DOHH2 (cell line): ENCODE results near the gene CRNKL1.

Source experiments
- H3F3A ChIP-seq: fragments of 200-600 bp; sonication (generic), shearing (Covaris generic); 2 replicates; pipeline ENCODE4 v1.6.0; 2016; ENCODE audit warnings: antibody characterized with exemption, mild to moderate bottlenecking; ENCODE audit not compliant: control insufficient read depth, insufficient read depth
- H3K27ac ChIP-seq: fragments of 200-600 bp; sonication (generic); 2 replicates; pipeline ENCODE4 v1.5.1; 2014; ENCODE audit warnings: low read depth, mild to moderate bottlenecking, low read length, moderate library complexity
- H3K27me3 ChIP-seq: fragments of 200-600 bp; sonication (generic); 2 replicates; pipeline ENCODE4 v1.6.1; 2014; ENCODE audit warnings: mild to moderate bottlenecking, low read length, mixed read lengths; ENCODE audit not compliant: control insufficient read depth
- H3K36me3 ChIP-seq: fragments of 200-600 bp; sonication (generic); 2 replicates; pipeline ENCODE4 v1.6.1; 2014; ENCODE audit warnings: mild to moderate bottlenecking, low read length, moderate library complexity, mixed read lengths; ENCODE audit not compliant: control insufficient read depth
- H3K4me1 ChIP-seq: fragments of 200-600 bp; sonication (generic); 2 replicates; pipeline ENCODE4 v1.6.1; 2014; ENCODE audit warnings: mild to moderate bottlenecking, low read length, mixed read lengths; ENCODE audit not compliant: control insufficient read depth
- H3K4me2 ChIP-seq: fragments of 200-600 bp; sonication (generic); 2 replicates; pipeline ENCODE4 v1.6.0; 2014; ENCODE audit warnings: mild to moderate bottlenecking, low read length, moderate library complexity
- H3K4me3 ChIP-seq: fragments of 200-600 bp; sonication (generic); 2 replicates; pipeline ENCODE4 v1.5.1; 2014; ENCODE audit warnings: mild to moderate bottlenecking, low read length, mixed read lengths
- H3K79me2 ChIP-seq: fragments of 200-600 bp; sonication (generic); 2 replicates; pipeline ENCODE4 v1.6.1; 2014; ENCODE audit warnings: mild to moderate bottlenecking, low read length, mixed read lengths; ENCODE audit not compliant: control insufficient read depth
- H3K9me2 ChIP-seq: fragments of 200-600 bp; sonication (generic); replicated peaks from 2 replicates; pipeline ENCODE4 v1.6.1; 2014; ENCODE audit warnings: mild to moderate bottlenecking, low read length, mixed read lengths; ENCODE audit not compliant: control insufficient read depth
- H3K9me3 ChIP-seq: fragments of 200-600 bp; sonication (generic); 2 replicates; pipeline ENCODE4 v1.6.1; 2014; ENCODE audit warnings: antibody characterized with exemption, low read length, mixed read lengths; ENCODE audit not compliant: control insufficient read depth, insufficient read depth
- H4K20me1 ChIP-seq: fragments of 200-600 bp; sonication (generic); 2 replicates; pipeline ENCODE4 v1.6.0; 2014; ENCODE audit warnings: low read depth, mild to moderate bottlenecking, antibody characterized with exemption, low read length, moderate library complexity; ENCODE audit not compliant: control insufficient read depth, insufficient read depth
- CTCF ChIP-seq: fragments of 200-600 bp; sonication (generic); IDR thresholded peaks from one replicate; pipeline ENCODE4 v1.5.1; 2014; ENCODE audit warnings: antibody characterized with exemption, mild to moderate bottlenecking, low read depth, low read length; ENCODE audit not compliant: poor library complexity, severe bottlenecking
- EZH2phosphoT487 ChIP-seq: fragments of 200-600 bp; sonication (generic); IDR thresholded peaks from 2 replicates; pipeline ENCODE4 v1.6.1; 2017; ENCODE audit warnings: borderline replicate concordance, mild to moderate bottlenecking, antibody characterized with exemption, low read length, moderate library complexity, mixed read lengths

The CRNKL1 gene

GRCh38 chr20:20022498-20022897 is 29.8 kb downstream of the CRNKL1 start:
- peaks cover 99% of the 10 kb centered on the region for H3K79me2 ChIP-seq

GRCh38 chr20:20021835-20022234 is 30.4 kb downstream of the CRNKL1 start:
- Histone ChIP-seq H3K4me1 (peaks cover 26% of the 10 kb centered on the region), H4K20me1 (peaks cover 12% of the 10 kb centered on the region; the same call in 1 of the 2 replicates), H3K4me2 (no peak overlapping the region), H3F3A (no peaks in the 10 kb centered on the region; the same call in 1 of the 2 replicates), H3K36me3 (peaks cover 86% of the 10 kb centered on the region), H3K27ac (no peak overlapping the region), H3K4me3 (no peak overlapping the region), H3K79me2 (peaks cover 98% of the 10 kb centered on the region), H3K9me3 (no peaks in the 10 kb centered on the region), H3K27me3 (no peaks in the 10 kb centered on the region), H3K9me2 (no peaks in the 10 kb centered on the region)
- TF ChIP-seq EZH2phosphoT487 (no peak), CTCF (no peak)

More at GRCh38 chr20:20022498-20022897, 29.8 kb downstream of the CRNKL1 start:
- no peak overlapping the region for H3K4me3 ChIP-seq
- H4K20me1 ChIP-seq = peaks cover 12% of the 10 kb centered on the region; the same call in 1 of the 2 replicates
- peaks cover 25% of the 10 kb centered on the region for H3K4me1 ChIP-seq
- H3F3A ChIP-seq = no peaks in the 10 kb centered on the region; the same call in 1 of the 2 replicates
- no peak overlapping the region for H3K27ac ChIP-seq
- peaks cover 90% of the 10 kb centered on the region for H3K36me3 ChIP-seq
- TF ChIP-seq CTCF (no peak), EZH2phosphoT487 (no peak)
- no peaks in the 10 kb centered on the region for H3K9me2 ChIP-seq
- H3K9me3 ChIP-seq = no peaks in the 10 kb centered on the region
- H3K27me3 ChIP-seq = no peaks in the 10 kb centered on the region
- H3K4me2 ChIP-seq = no peak overlapping the region

- Histone ChIP-seq H3F3A (peaks cover 3% of the 10 kb centered on the region; the same call in 1 of the 2 replicates), H3K9me2 (no peaks in the 10 kb centered on the region), H4K20me1 (peaks cover 12% of the 10 kb centered on the region; the same call in 1 of the 2 replicates), H3K4me1 (peaks cover 29% of the 10 kb centered on the region), H3K4me3 (no peak overlapping the region), H3K79me2 (peaks cover 91% of the 10 kb centered on the region), H3K27me3 (no peaks in the 10 kb centered on the region), H3K9me3 (no peaks in the 10 kb centered on the region), H3K36me3 (peaks cover 78% of the 10 kb centered on the region), H3K27ac (no peak overlapping the region), H3K4me2 (no peak overlapping the region)
- no peak for TF ChIP-seq EZH2phosphoT487
- TF ChIP-seq CTCF = no peak
Measured at GRCh38 chr20:20020908-20021307, 31.4 kb downstream of the CRNKL1 start.
